GM19397 (cell line): ENCODE data around the gene RAD51AP2.

Source experiments
- ATAC-seq: cut with Tn5 transposase; IDR thresholded peaks from one replicate; pipeline ENCODE4 v1.9.1; 2021; ENCODE audit warnings: mild to moderate bottlenecking, moderate library complexity; ENCODE audit not compliant: unreplicated experiment

RAD51AP2 gene

GRCh38 chr2:17471979-17472378, 46.3 kb downstream of the RAD51AP2 start:
- ATAC-seq, result no peak

GRCh38 chr2:17470855-17471641, 47.2 kb downstream of the RAD51AP2 start:
- ATAC-seq, result no peak

GRCh38 chr2:17461087-17461475, 57.2 kb downstream of the RAD51AP2 start:
- no peak for ATAC-seq
